Caco-2 (cell line): ENCODE results near the gene PFKFB2. TPM values are rescaled to one million over a fixed set of nuclear protein-coding genes. Genes with fewer than 3 reads are reported as not detected.

Source experiments
- BruUV-seq: library from RNA; stranded (reverse); fragments of 400-500 nt; replicated peaks from 2 replicates; lab custom pipeline; 2021; lab: Mats Ljungman, UMichigan
- CTCF ChIA-PET: fragments of 300-600 bp; sonication (Branson Sonifier 250); formaldehyde crosslinking; loops from one replicate; lab custom pipeline; 2022; ENCODE audit warnings: antibody characterized with exemption; lab: Charles Lee
- POLR2A ChIA-PET: fragments of 300-600 bp; sonication (Branson Sonifier 250); formaldehyde crosslinking; loops from one replicate; lab custom pipeline; 2022; ENCODE audit warnings: antibody characterized with exemption; lab: Charles Lee
- DNase-seq, 2 experiments: peaks; one replicate each; pipeline versions ENCODE4 v3.0.0 to v3.0.0-alpha.2; 2020 to 2022
- H3K27me3 ChIP-seq: replicated peaks from 2 replicates; pipeline ENCODE4 v1.6.0; 2011; ENCODE audit warnings: low read length; ENCODE audit not compliant: control insufficient read depth, insufficient read depth
- H3K36me3 ChIP-seq: 2 replicates; pipeline ENCODE4 v1.5.1; 2011; ENCODE audit warnings: low read length; ENCODE audit not compliant: control insufficient read depth, insufficient read depth
- H3K4me1 ChIP-seq: fragments of 250-450 bp; sonication (Bioruptor Pico); 2 replicates; pipeline ENCODE4 v1.5.1; 2020; ENCODE audit warnings: mild to moderate bottlenecking
- H3K4me3 ChIP-seq: 2 replicates; pipeline ENCODE4 v1.5.1; 2011; ENCODE audit warnings: low read depth, mild to moderate bottlenecking, control low read depth, low read length
- H3K9me3 ChIP-seq: fragments of 250-450 bp; sonication (Bioruptor Pico); 2 replicates; pipeline ENCODE4 v1.5.1; 2020; ENCODE audit warnings: mild to moderate bottlenecking, moderate library complexity
- H3K27ac Mint-ChIP-seq: one replicate; pipeline ENCODE4 v1.8.0; 2022; ENCODE audit warnings: mixed read lengths; ENCODE audit not compliant: unreplicated experiment
- H3K27me3 Mint-ChIP-seq: one replicate; pipeline ENCODE4 v1.8.0; 2022; ENCODE audit warnings: mixed read lengths; ENCODE audit not compliant: insufficient read depth, unreplicated experiment
- H3K36me3 Mint-ChIP-seq: one replicate; pipeline ENCODE4 v1.8.0; 2022; ENCODE audit warnings: mild to moderate bottlenecking, mixed read lengths; ENCODE audit not compliant: insufficient read depth, unreplicated experiment
- H3K4me1 Mint-ChIP-seq: one replicate; pipeline ENCODE4 v1.8.0; 2022; ENCODE audit warnings: low read depth, mixed read lengths; ENCODE audit not compliant: unreplicated experiment
- H3K4me3 Mint-ChIP-seq: one replicate; pipeline ENCODE4 v1.8.0; 2022; ENCODE audit warnings: mild to moderate bottlenecking, moderate library complexity, mixed read lengths; ENCODE audit not compliant: unreplicated experiment
- H3K9me3 Mint-ChIP-seq: one replicate; pipeline ENCODE4 v1.8.0; 2022; ENCODE audit warnings: mixed read lengths; ENCODE audit not compliant: unreplicated experiment
- CTCF ChIP-seq, 2 experiments: fragments of 200-600 bp in 1 of 2; IDR thresholded peaks; 1 replicate in 1 of 2; 2 replicates in 1 of 2; pipeline versions ENCODE4 v1.5.1 to v1.8.0; 2011 to 2022; ENCODE audit warnings: antibody characterized with exemption in 1 of 2, control low read depth in 1 of 2, inconsistent platforms in 1 of 2, low read depth in 1 of 2, low read length in 1 of 2, mild to moderate bottlenecking in 1 of 2, moderate library complexity in 1 of 2; ENCODE audit not compliant: insufficient read depth in 1 of 2, severe bottlenecking in 1 of 2, unreplicated experiment in 1 of 2
- intact Hi-C: fragments of 100-400 bp; cut with micrococcal nuclease; formaldehyde crosslinking; loops from one replicate; pipeline ENCODE4 v1.10.0; 2022; ENCODE audit not compliant: unreplicated experiment
- total RNA-seq: library from RNA; stranded (reverse); gene quantifications from 2 replicates; pipeline ENCODE4 v1.2.3, GENCODE V29; 2022

PFKFB2 gene
- total RNA-seq, 1 experiment from 2014 or later: 38.9 TPM

- Mint-ChIP-seq H3K36me3 (peaks cover 18% of the 10 kb centered on the region), H3K27ac (peak overlapping the region; percentile 88), H3K9me3 (no peaks in the 10 kb centered on the region), H3K27me3 (no peaks in the 10 kb centered on the region), H3K4me3 (peak overlapping the region; percentile 78), H3K4me1 (peaks cover 57% of the 10 kb centered on the region)
- BruUV-seq: no TSS peak
- H3K9me3 ChIP-seq: no peaks in the 10 kb centered on the region
- peak overlapping the region; percentile 13; the same call in 1 of the 2 replicates for H3K4me3 ChIP-seq
- CTCF ChIA-PET: interaction anchor here (1.0 kb wide), 1 partner anchor 23 kb away, joined by 3 read pairs; the partner anchor contains the start of gene PFKFB2
- POLR2A ChIA-PET: interaction anchor here (0.8 to 3.8 kb wide), 2 partner anchors 23 kb away, joined by 4 to 39 read pairs; partner anchors contain the start of gene PFKFB2
- peaks cover 77% of the 10 kb centered on the region for H3K4me1 ChIP-seq
- H3K27me3 ChIP-seq: no peaks in the 10 kb centered on the region
- intact Hi-C loops: loop anchor here (1.0 kb wide), 1 partner anchor 23 kb away; no protein-coding TSS in a partner anchor
- no peaks in the 10 kb centered on the region; the same call in 1 of the 2 replicates for H3K36me3 ChIP-seq
- no peak for TF ChIP-seq CTCF (IDR thresholded peaks at IDR 0.05; ENCODE audit: insufficient read depth in 1 of 2, low read depth in 1 of 2, low read length in 1 of 2, severe bottlenecking in 1 of 2, unreplicated experiment in 1 of 2)
- DNase-seq: no peak
Observed at GRCh38 chr1:207029701-207030521, 23.2 kb upstream of the PFKFB2 start.

GRCh38 chr1:207030522-207031009 lies 22.5 kb upstream of the PFKFB2 start:
- Mint-ChIP-seq H3K4me1 (peaks cover 54% of the 10 kb centered on the region), H3K9me3 (no peaks in the 10 kb centered on the region), H3K27me3 (no peaks in the 10 kb centered on the region), H3K27ac (peak overlapping the region; percentile 88), H3K36me3 (peaks cover 12% of the 10 kb centered on the region), H3K4me3 (peak overlapping the region; percentile 78)
- Histone ChIP-seq H3K4me3 (peak overlapping the region; percentile 41), H3K4me1 (peaks cover 71% of the 10 kb centered on the region), H3K27me3 (no peaks in the 10 kb centered on the region), H3K36me3 (no peaks in the 10 kb centered on the region; the same call in 1 of the 2 replicates), H3K9me3 (no peaks in the 10 kb centered on the region)
- intact Hi-C loops: loop anchor here (1.0 kb wide), 1 partner anchor 23 kb away; no protein-coding TSS in a partner anchor
- peak; percentile 54 to 74 for DNase-seq
- no peak for TF ChIP-seq CTCF (IDR thresholded peaks at IDR 0.05; ENCODE audit: insufficient read depth in 1 of 2, low read depth in 1 of 2, low read length in 1 of 2, severe bottlenecking in 1 of 2, unreplicated experiment in 1 of 2)
- CTCF ChIA-PET: interaction anchor here (1.0 kb wide), 1 partner anchor 22 kb away, joined by 3 read pairs; the partner anchor contains the start of gene PFKFB2
- POLR2A ChIA-PET: interaction anchor here (3.8 kb wide), 1 partner anchor 22 kb away, joined by 39 read pairs; the partner anchor contains the start of gene PFKFB2
- BruUV-seq: no TSS peak

- H3K9me3 ChIP-seq: no peaks in the 10 kb centered on the region
- DNase-seq: no peak
- intact Hi-C loops: no loop called here
- no peaks in the 10 kb centered on the region; the same call in 1 of the 2 replicates for H3K36me3 ChIP-seq
- H3K36me3 Mint-ChIP-seq: peaks cover 10% of the 10 kb centered on the region
- H3K27me3 ChIP-seq: no peaks in the 10 kb centered on the region
- peaks cover 51% of the 10 kb centered on the region for H3K4me1 Mint-ChIP-seq
- H3K4me1 ChIP-seq: peaks cover 66% of the 10 kb centered on the region
- no peaks in the 10 kb centered on the region for H3K9me3 Mint-ChIP-seq
- H3K4me3 ChIP-seq: peak overlapping the region; percentile 41
- ChIA-PET CTCF (interaction anchor here (1.0 kb wide), 1 partner anchor 22 kb away, joined by 3 read pairs; the partner anchor contains the start of gene PFKFB2), POLR2A (interaction anchor here (0.5 to 3.8 kb wide), 3 partner anchors 22 to 1478 kb away, joined by 8 to 39 read pairs (median 11); partner anchors contain the start of genes CD55 and PFKFB2)
- BruUV-seq: TSS peak; percentile 87
- H3K27ac Mint-ChIP-seq: peak overlapping the region; percentile 88
- H3K4me3 Mint-ChIP-seq: peak overlapping the region; percentile 78
- no peaks in the 10 kb centered on the region for H3K27me3 Mint-ChIP-seq
- no peak for TF ChIP-seq CTCF (IDR thresholded peaks at IDR 0.05; ENCODE audit: insufficient read depth in 1 of 2, low read depth in 1 of 2, low read length in 1 of 2, severe bottlenecking in 1 of 2, unreplicated experiment in 1 of 2)
Observed at GRCh38 chr1:207031016-207031415, 22.1 kb upstream of the PFKFB2 start.
